Mucosa of descending colon (tissue), 3 donors: Measurements from ENCODE around the gene NCOR1. TPM values are rescaled to one million over a fixed set of nuclear protein-coding genes. Genes with fewer than 3 reads are reported as not detected.

Source experiments
- ATAC-seq: fragments of 200-7000 bp; cut with Tn5 transposase; one replicate; pipeline ENCODE4 v1.9.1; 2020; ENCODE audit warnings: mild to moderate bottlenecking, moderate library complexity
- DNase-seq, 3 donors: peaks; one replicate each; pipeline ENCODE4 v3.0.0-alpha.2; 2020
- H3K36me3 ChIP-seq: fragments of 200-600 bp; one replicate; pipeline ENCODE4 v1.8.0; 2021; ENCODE audit warnings: low read depth, mild to moderate bottlenecking
- H3K4me1 ChIP-seq: fragments of 200-600 bp; one replicate; pipeline ENCODE4 v1.8.0; 2021; ENCODE audit warnings: low read depth, mild to moderate bottlenecking
- H3K4me3 ChIP-seq: fragments of 200-600 bp; one replicate; pipeline ENCODE4 v1.8.0; 2021; ENCODE audit warnings: mild to moderate bottlenecking
- H3K9me3 ChIP-seq: fragments of 200-600 bp; one replicate; pipeline ENCODE4 v1.8.0; 2021; ENCODE audit warnings: mild to moderate bottlenecking
- CTCF ChIP-seq: fragments of 200-600 bp; IDR thresholded peaks from one replicate; pipeline ENCODE4 v1.8.0; 2022; ENCODE audit warnings: antibody characterized with exemption, mild to moderate bottlenecking
- intact Hi-C, 2 donors: fragments of 100-400 bp; cut with DNase I in 1 of 2; cut with micrococcal nuclease in 1 of 2; formaldehyde crosslinking; loops; one replicate each; pipeline versions ENCODE4 v1.11.0 to v1.11.1; 2022; cut with DNase I, micrococcal nuclease
- total RNA-seq, 3 donors: library from RNA; stranded (reverse); fragmentation: NEBNext Ultra II Directional in 2 of 3; extraction: Animal tissue kit (Norgen Biotek cat#: 25700) in 2 of 3; gene quantifications; one replicate each; pipeline versions ENCODE4 v1.2.1 to v1.2.4, GENCODE V29; 2021 to 2023
- donor health status: DM: no; HTN: no; CAD: no; lungs with moderate emphysema.
- donor health status: DM: no; HTN: no; CAD: no.
- donor health status: DM: no; HTN: yes; CAD: no.

NCOR1 gene
- total RNA-seq, 3 donors from 2014 or later = 196 to 238 (median 227) TPM

GRCh38 chr17:16023881-16024280 lies 191.5 kb downstream of the NCOR1 start:
- Histone ChIP-seq H3K4me1 (no peaks in the 10 kb centered on the region), H3K9me3 (no peaks in the 10 kb centered on the region), H3K4me3 (no peak overlapping the region), H3K36me3 (no peaks in the 10 kb centered on the region)
- intact Hi-C loops = no loop called here
- no peak for TF ChIP-seq CTCF
- ATAC-seq (no peak), DNase-seq (no peak)

GRCh38 chr17:16019347-16019746 lies 196.0 kb downstream of the NCOR1 start:
- intact Hi-C loops = no loop called here
- no peaks in the 10 kb centered on the region for H3K36me3 ChIP-seq
- no peak overlapping the region for H3K4me3 ChIP-seq
- DNase-seq (no peak), ATAC-seq (no peak)
- TF ChIP-seq CTCF = no peak
- H3K4me1 ChIP-seq = no peaks in the 10 kb centered on the region
- H3K9me3 ChIP-seq = no peaks in the 10 kb centered on the region

- Histone ChIP-seq H3K9me3 (no peaks in the 10 kb centered on the region), H3K36me3 (no peaks in the 10 kb centered on the region), H3K4me1 (peaks cover 9% of the 10 kb centered on the region), H3K4me3 (no peak overlapping the region)
- TF ChIP-seq CTCF = no peak
- intact Hi-C loops = no loop called here
- ATAC-seq = peak; percentile 85
- no peak for DNase-seq
Observed at GRCh38 chr17:16013943-16014407, 201.4 kb downstream of the NCOR1 start.

- no peaks in the 10 kb centered on the region for H3K9me3 ChIP-seq
- peaks cover 3% of the 10 kb centered on the region for H3K36me3 ChIP-seq
- intact Hi-C loops = no loop called here
- ATAC-seq = no peak
- DNase-seq = no peak
- no peak overlapping the region for H3K4me3 ChIP-seq
- no peak for TF ChIP-seq CTCF
- peaks cover 9% of the 10 kb centered on the region for H3K4me1 ChIP-seq
Observed at GRCh38 chr17:16007439-16007838, 207.9 kb downstream of the NCOR1 start.

GRCh38 chr17:16005636-16006035 lies 209.7 kb downstream of the NCOR1 start:
- no peak for ATAC-seq
- intact Hi-C loops = no loop called here
- H3K4me3 ChIP-seq = no peak overlapping the region
- no peak for DNase-seq
- TF ChIP-seq CTCF = no peak
- H3K4me1 ChIP-seq = peaks cover 6% of the 10 kb centered on the region
- H3K9me3 ChIP-seq = no peaks in the 10 kb centered on the region
- H3K36me3 ChIP-seq = peaks cover 3% of the 10 kb centered on the region

- ATAC-seq (no peak), DNase-seq (no peak)
- Histone ChIP-seq H3K4me3 (no peak overlapping the region), H3K36me3 (peaks cover 3% of the 10 kb centered on the region), H3K9me3 (no peaks in the 10 kb centered on the region), H3K4me1 (peaks cover 8% of the 10 kb centered on the region)
- intact Hi-C loops = no loop called here
- TF ChIP-seq CTCF = no peak
Observed at GRCh38 chr17:16003841-16004240, 211.5 kb downstream of the NCOR1 start.
